Fibroblast of upper back skin (primary cell): ENCODE results near the gene KANK4.
A peak's percentile ranks its signal among the peaks of the same experiment; 100 is the strongest.
"Not testable (repeated sequence)": the region's sequence is repeated elsewhere in the genome, so short reads cannot be mapped to it uniquely, and the experiment has no call there.

Experiments used
- DNase-seq: peaks from one replicate; pipeline ENCODE4 v3.0.0-alpha.2; 2013

Gene KANK4

GRCh38 chr1:62269851-62270495 lies 49.3 kb downstream of the KANK4 start:
- no peak for DNase-seq

GRCh38 chr1:62269439-62269838 lies 49.8 kb downstream of the KANK4 start:
- DNase-seq, result no peak

GRCh38 chr1:62268315-62268714 lies 50.9 kb downstream of the KANK4 start:
- no peak for DNase-seq

GRCh38 chr1:62265956-62266935 lies 53.0 kb downstream of the KANK4 start:
- no peak for DNase-seq

GRCh38 chr1:62263814-62264353 lies 55.4 kb downstream of the KANK4 start:
- DNase-seq, result no peak

GRCh38 chr1:62263006-62263813 lies 56.0 kb downstream of the KANK4 start:
- DNase-seq, result peak; percentile 64

GRCh38 chr1:62260688-62261087 lies 58.5 kb downstream of the KANK4 start:
- DNase-seq, result no peak

- DNase-seq, result no peak
Measured at GRCh38 chr1:62259551-62259950, 59.7 kb downstream of the KANK4 start.

- no peak for DNase-seq
Measured at GRCh38 chr1:62250126-62250726, 69.0 kb downstream of the KANK4 start.

- DNase-seq, result no peak
Measured at GRCh38 chr1:62247391-62248168, 71.7 kb downstream of the KANK4 start.

- no peak for DNase-seq
Measured at GRCh38 chr1:62245201-62245600, 74.0 kb downstream of the KANK4 start.

- not testable (repeated sequence) for DNase-seq
Measured at GRCh38 chr1:62244380-62244779, 74.9 kb downstream of the KANK4 start.

GRCh38 chr1:62241371-62242131 lies 77.7 kb downstream of the KANK4 start:
- DNase-seq, result no peak

GRCh38 chr1:62240651-62241370 lies 78.4 kb downstream of the KANK4 start:
- DNase-seq, result no peak

GRCh38 chr1:62239652-62240403 lies 79.4 kb downstream of the KANK4 start:
- not testable (repeated sequence) for DNase-seq

GRCh38 chr1:62238507-62238906 lies 80.7 kb downstream of the KANK4 start:
- DNase-seq, result no peak

GRCh38 chr1:62237950-62238374 lies 81.3 kb downstream of the KANK4 start:
- no peak for DNase-seq

GRCh38 chr1:62237361-62237760 lies 81.9 kb downstream of the KANK4 start:
- DNase-seq, result no peak

- DNase-seq, result peak; percentile 25
Measured at GRCh38 chr1:62235576-62235975, 83.7 kb downstream of the KANK4 start.
